GM23338 (cell line): ENCODE data around the gene EFCAB6.

Experiments used
- CTCF ChIP-seq, 2 experiments: fragments of 200-600 bp in 1 of 2; sonication (generic) in 1 of 2; conservative IDR thresholded peaks; 2 replicates each; pipeline versions ENCODE4 v1.5.1 to v1.6.1; 2016 to 2017; ENCODE audit warnings: antibody characterized with exemption in 2 of 2, low read depth in 2 of 2, mild to moderate bottlenecking in 2 of 2, moderate library complexity in 1 of 2
- ETS1 ChIP-seq: IDR thresholded peaks from 2 replicates; pipeline ENCODE4 v1.6.1; 2016; ENCODE audit warnings: antibody characterized with exemption
- EZH2phosphoT487 ChIP-seq: fragments of 200-600 bp; sonication (generic); IDR thresholded peaks from one replicate; pipeline ENCODE4 v1.8.1; 2018; ENCODE audit warnings: antibody characterized with exemption; ENCODE audit not compliant: unreplicated experiment
- POLR2AphosphoS5 ChIP-seq: IDR thresholded peaks from 2 replicates; pipeline ENCODE4 v1.6.1; 2016; ENCODE audit warnings: antibody characterized with exemption, low read depth
- REST ChIP-seq: IDR thresholded peaks from one replicate; pipeline ENCODE4 v1.6.1; 2018; ENCODE audit warnings: antibody characterized with exemption; ENCODE audit not compliant: unreplicated experiment

DNA sequence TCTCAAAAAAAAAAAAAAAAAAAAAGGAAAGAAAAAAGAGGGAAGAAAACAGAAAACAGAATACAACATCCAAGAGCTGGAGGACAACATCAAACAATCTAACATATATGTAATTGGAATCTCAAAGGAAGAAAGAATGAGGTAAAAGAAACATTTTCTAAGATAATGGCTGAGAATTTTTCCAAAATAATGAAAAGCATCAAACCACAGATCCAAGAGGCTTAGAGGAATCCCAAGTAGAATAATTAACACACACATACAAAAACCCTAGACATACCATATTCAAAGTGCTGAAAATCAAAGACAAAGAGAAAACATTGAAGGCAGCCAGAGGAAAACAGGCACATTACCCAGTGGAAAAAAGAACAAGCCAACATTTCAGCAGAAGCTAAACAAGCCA, 45.3 kb upstream of the EFCAB6 start:
- TF ChIP-seq CTCF (conservative IDR thresholded peaks at IDR 0.05; ENCODE audit: low read depth in 2 of 2) (no peak), REST (no peak), EZH2phosphoT487 (no peak), POLR2AphosphoS5 (no peak), ETS1 (no peak)
